ENCODE data around the gene TBP.
"Not testable (repeated sequence)": the region's sequence is repeated elsewhere in the genome, so short reads cannot be mapped to it uniquely, and the experiment has no call there.

DNA sequence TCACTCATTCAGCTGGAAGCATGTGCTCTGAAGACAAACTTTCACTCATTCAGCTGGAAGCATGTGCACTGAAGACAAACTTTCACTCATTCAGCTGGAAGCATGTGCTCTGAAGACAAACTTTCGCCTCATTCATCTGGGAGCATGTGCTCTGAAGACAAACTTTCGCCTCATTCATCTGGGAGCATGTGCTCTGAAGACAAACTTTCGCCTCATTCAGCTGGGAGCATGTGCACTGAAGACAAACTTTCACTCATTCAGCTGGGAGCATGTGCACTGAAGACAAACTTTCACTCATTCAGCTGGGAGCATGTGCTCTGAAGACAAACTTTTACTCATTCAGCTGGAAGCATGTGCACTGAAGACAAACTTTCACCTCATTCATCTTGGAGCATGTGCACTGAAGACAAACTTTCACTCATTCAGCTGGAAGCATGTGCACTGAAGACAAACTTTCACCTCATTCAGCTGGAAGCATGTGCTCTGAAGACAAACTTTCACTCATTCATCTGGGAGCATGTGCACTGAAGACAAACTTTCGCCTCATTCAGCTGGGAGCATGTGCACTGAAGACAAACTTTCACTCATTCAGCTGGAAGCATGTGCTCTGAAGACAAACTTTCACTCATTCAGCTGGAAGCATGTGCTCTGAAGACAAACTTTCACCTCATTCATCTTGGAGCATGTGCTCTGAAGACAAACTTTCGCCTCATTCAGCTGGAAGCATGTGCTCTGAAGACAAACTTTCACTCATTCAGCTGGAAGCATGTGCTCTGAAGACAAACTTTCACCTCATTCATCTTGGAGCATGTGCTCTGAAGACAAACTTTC, 45.1 kb upstream of the TBP start:
- TF ChIP-seq, protein P1, sequence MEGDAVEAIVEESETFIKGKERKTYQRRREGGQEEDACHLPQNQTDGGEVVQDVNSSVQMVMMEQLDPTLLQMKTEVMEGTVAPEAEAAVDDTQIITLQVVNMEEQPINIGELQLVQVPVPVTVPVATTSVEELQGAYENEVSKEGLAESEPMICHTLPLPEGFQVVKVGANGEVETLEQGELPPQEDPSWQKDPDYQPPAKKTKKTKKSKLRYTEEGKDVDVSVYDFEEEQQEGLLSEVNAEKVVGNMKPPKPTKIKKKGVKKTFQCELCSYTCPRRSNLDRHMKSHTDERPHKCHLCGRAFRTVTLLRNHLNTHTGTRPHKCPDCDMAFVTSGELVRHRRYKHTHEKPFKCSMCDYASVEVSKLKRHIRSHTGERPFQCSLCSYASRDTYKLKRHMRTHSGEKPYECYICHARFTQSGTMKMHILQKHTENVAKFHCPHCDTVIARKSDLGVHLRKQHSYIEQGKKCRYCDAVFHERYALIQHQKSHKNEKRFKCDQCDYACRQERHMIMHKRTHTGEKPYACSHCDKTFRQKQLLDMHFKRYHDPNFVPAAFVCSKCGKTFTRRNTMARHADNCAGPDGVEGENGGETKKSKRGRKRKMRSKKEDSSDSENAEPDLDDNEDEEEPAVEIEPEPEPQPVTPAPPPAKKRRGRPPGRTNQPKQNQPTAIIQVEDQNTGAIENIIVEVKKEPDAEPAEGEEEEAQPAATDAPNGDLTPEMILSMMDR (IDR thresholded peaks at IDR 0.05) = not testable (repeated sequence)
- not testable (repeated sequence) for TF ChIP-seq POLR2A (IDR thresholded peaks at IDR 0.05)

Data from adrenal gland (tissue), 5 donors.